ENCODE results near the gene ITGA2B.
"Not testable (repeated sequence)": the region's sequence is repeated elsewhere in the genome, so short reads cannot be mapped to it uniquely, and the experiment has no call there.

The ITGA2B gene

DNA sequence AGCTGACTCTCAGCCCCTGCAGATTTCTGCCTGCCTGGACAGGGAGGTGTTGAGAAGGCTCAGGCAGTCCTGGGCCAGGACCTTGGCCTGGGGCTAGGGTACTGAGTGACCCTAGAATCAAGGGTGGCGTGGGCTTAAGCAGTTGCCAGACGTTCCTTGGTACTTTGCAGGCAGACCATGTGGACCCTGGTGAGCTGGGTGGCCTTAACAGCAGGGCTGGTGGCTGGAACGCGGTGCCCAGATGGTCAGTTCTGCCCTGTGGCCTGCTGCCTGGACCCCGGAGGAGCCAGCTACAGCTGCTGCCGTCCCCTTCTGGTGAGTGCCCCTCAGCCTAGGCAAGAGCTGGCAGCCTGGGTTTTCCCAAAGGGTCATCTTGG, 40.5 kb downstream of the ITGA2B start:
- H3K9me3 ChIP-seq (ENCODE audit: severe bottlenecking): no peaks in the 10 kb centered on the region
- no peaks in the 10 kb centered on the region for H3K27me3 ChIP-seq (ENCODE audit: insufficient read depth, low read depth, severe bottlenecking)
- no peak overlapping the region for H3K27ac ChIP-seq
- TF ChIP-seq, protein P1, sequence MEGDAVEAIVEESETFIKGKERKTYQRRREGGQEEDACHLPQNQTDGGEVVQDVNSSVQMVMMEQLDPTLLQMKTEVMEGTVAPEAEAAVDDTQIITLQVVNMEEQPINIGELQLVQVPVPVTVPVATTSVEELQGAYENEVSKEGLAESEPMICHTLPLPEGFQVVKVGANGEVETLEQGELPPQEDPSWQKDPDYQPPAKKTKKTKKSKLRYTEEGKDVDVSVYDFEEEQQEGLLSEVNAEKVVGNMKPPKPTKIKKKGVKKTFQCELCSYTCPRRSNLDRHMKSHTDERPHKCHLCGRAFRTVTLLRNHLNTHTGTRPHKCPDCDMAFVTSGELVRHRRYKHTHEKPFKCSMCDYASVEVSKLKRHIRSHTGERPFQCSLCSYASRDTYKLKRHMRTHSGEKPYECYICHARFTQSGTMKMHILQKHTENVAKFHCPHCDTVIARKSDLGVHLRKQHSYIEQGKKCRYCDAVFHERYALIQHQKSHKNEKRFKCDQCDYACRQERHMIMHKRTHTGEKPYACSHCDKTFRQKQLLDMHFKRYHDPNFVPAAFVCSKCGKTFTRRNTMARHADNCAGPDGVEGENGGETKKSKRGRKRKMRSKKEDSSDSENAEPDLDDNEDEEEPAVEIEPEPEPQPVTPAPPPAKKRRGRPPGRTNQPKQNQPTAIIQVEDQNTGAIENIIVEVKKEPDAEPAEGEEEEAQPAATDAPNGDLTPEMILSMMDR (IDR thresholded peaks at IDR 0.05; ENCODE audit: low read depth, low read length): no peak
- no peak for DNase-seq
- no peak overlapping the region for H3K4me3 ChIP-seq (ENCODE audit: low read depth, low read length)
- H3K36me3 ChIP-seq: peaks cover 32% of the 10 kb centered on the region

GRCh38 chr17:44348234-44348987, 41.0 kb downstream of the ITGA2B start:
- Histone ChIP-seq H3K27me3 (ENCODE audit: insufficient read depth, low read depth, severe bottlenecking) (no peaks in the 10 kb centered on the region), H3K36me3 (peaks cover 32% of the 10 kb centered on the region), H3K9me3 (ENCODE audit: severe bottlenecking) (no peaks in the 10 kb centered on the region), H3K4me3 (ENCODE audit: low read depth, low read length) (no peak overlapping the region), H3K27ac (no peak overlapping the region)
- TF ChIP-seq, protein P1 (IDR thresholded peaks at IDR 0.05; ENCODE audit: low read depth, low read length): no peak
- peak; percentile 10 for DNase-seq

DNA sequence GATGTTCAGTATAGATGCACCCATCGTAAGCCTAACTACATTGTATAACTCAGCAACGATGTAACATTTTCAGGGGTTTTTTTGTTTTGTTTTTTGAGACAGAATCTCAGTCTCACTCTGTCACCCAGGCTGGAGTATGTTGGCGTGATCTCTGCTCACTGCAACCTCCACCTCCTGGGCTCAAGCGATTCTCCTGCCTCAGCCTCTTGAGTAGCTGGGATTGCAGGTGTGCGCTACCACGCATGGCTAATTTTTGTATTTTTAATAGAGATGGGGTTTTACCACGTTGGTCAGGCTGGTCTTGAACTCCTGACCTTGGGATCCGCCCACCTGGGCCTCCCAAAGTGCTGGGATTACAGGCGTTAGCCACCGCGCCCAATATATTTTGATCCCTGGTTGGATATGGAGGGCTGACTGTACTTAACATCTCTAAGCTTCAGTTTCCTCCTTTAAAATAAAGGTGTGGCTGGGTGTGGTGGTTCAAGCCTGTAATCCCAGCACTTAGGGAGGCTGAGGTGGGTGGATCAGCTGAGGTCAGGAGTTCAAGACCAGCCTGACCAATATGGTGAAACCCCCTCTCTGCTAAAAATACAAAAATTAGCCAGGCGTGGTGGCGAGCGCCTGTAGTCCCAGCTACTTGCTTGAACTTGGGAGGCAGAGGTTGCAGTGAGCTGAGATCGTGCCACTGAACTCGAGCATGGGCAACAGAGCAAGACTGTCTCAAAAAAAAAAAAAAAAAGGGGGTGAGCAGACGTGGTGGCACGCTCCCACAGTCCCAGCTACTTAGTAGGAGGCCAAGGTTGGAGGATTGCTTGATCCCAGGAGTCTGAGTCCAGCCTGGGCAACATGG, 42.0 kb downstream of the ITGA2B start:
- not testable (repeated sequence) for H3K27me3 ChIP-seq (ENCODE audit: insufficient read depth, low read depth, severe bottlenecking); H3K9me3 ChIP-seq (ENCODE audit: severe bottlenecking); H3K4me3 ChIP-seq (ENCODE audit: low read depth, low read length); DNase-seq; H3K27ac ChIP-seq
- H3K36me3 ChIP-seq: peaks cover 26% of the 10 kb centered on the region

DNA sequence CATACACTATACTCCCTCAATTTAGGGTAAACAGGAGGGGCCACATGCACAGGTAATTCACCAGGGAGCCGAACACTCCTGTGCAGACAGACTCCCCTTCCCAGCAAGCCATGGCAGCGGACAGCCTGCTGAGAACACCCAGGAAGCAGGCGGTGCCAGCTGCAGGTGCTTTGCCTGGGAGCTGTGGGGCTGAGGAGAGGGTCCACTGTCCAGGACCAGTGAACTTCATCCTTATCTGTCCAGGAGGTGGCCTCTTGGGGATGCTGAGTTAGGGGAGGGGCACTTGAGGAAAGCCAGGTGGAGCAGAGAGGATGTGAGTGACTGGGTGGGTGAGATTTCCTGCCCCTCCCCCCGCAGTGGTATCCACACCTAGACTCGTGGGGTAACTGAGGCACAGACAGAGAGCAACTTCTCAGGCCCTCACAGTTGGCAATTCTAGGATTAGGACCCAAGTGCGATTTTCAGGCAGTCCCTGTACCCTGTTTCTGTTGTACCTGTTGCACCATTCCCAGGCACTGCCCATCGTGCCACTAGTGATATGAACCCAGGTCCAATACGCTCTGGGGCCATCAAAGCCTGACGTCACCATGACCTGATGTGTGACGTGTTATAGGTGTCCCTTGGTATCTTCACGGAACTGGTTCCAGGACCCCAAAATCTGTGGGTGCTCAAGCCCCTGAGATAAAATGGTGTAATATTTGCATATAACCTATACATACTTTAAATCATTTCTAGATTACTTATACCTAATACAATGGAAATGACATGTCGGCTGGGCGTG, 43.2 kb downstream of the ITGA2B start:
- DNase-seq: peak; percentile 8
- H3K4me3 ChIP-seq (ENCODE audit: low read depth, low read length): peak overlapping the region; percentile 80
- TF ChIP-seq, protein P1 (IDR thresholded peaks at IDR 0.05; ENCODE audit: low read depth, low read length): no peak
- no peaks in the 10 kb centered on the region for H3K27me3 ChIP-seq (ENCODE audit: insufficient read depth, low read depth, severe bottlenecking)
- H3K36me3 ChIP-seq: peaks cover 14% of the 10 kb centered on the region
- H3K27ac ChIP-seq: no peak overlapping the region
- no peaks in the 10 kb centered on the region for H3K9me3 ChIP-seq (ENCODE audit: severe bottlenecking)

DNA sequence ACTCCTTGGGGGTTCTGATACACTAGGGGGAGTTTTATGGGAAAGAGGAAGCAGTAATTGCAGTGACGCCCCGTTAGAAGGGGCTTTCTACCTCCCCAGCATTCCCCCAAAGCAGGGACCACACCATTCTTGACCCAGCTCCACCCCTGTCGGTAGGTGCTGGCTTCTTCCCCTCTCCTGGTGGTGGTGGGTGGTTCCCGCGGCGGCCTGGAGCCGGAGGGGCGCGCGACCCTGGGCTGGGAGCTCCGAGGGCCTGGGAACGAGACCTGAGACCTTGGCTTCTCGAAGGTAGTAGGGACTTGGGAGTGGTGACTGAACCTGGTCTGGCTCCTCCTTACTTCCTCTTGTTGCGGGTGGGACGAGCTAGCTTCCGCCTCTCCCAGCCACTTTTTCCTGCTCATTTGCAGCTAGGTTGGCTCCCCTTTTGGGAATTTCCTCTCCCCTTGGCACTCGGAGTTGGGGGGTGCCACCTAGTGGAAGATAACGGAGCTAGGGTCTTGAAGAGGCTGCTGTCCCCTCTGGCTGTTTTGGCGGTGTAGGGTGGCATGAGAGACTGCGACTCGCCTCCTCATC, 43.9 kb downstream of the ITGA2B start:
- peak; percentile 90 for DNase-seq
- Histone ChIP-seq H3K27me3 (ENCODE audit: insufficient read depth, low read depth, severe bottlenecking) (no peaks in the 10 kb centered on the region), H3K9me3 (ENCODE audit: severe bottlenecking) (no peaks in the 10 kb centered on the region), H3K27ac (peak overlapping the region; percentile 39), H3K4me3 (ENCODE audit: low read depth, low read length) (peak overlapping the region; percentile 80), H3K36me3 (peaks cover 7% of the 10 kb centered on the region)
- TF ChIP-seq, protein P1 (IDR thresholded peaks at IDR 0.05; ENCODE audit: low read depth, low read length): peak; percentile 91
